ENCODE data around the gene RPS27.

GRCh38 chr1:153995640-153996039 is 5.1 kb downstream of the RPS27 start:
- TF ChIP-seq CTCF (IDR thresholded peaks at IDR 0.05 in 4 of 5, conservative IDR thresholded peaks at IDR 0.05 in 1 of 5), result no peak
- TF ChIP-seq POLR2A (IDR thresholded peaks at IDR 0.05), result no peak

All from gastrocnemius medialis (tissue), 4 donors.